ENCODE data around the gene KLHL29.

GRCh38 chr2:23697256-23698075 lies 312.5 kb downstream of the KLHL29 start:
- no peak for TF ChIP-seq CTCF (conservative IDR thresholded peaks at IDR 0.05; ENCODE audit: low read depth, low read length)
- TF ChIP-seq EZH2phosphoT487 (IDR thresholded peaks at IDR 0.05; ENCODE audit: borderline replicate concordance, low read length) = no peak
- TF ChIP-seq EZH2 (IDR thresholded peaks at IDR 0.05; ENCODE audit: low read length, unreplicated experiment) = no peak
